NB4 (cell line): ENCODE results near the gene SLC36A3.

Source experiments
- DNase-seq: peaks from one replicate; pipeline ENCODE4 v3.0.0; 2010; ENCODE audit warnings: low read depth
- H3K4me3 ChIP-seq: one replicate; pipeline ENCODE4 v1.5.1; 2011; ENCODE audit warnings: mild to moderate bottlenecking, low read depth, low read length, moderate library complexity
- CTCF ChIP-seq: IDR thresholded peaks from one replicate; pipeline ENCODE4 v1.5.1; 2012; ENCODE audit warnings: low read depth, low read length
- MAX ChIP-seq: IDR thresholded peaks from 2 replicates; pipeline ENCODE4 v1.6.1; 2011; ENCODE audit warnings: low read depth, low read length
- MYC ChIP-seq: IDR thresholded peaks from 2 replicates; pipeline ENCODE4 v1.6.1; 2011; ENCODE audit warnings: low read depth, low read length
- POLR2A ChIP-seq: IDR thresholded peaks from 2 replicates; pipeline ENCODE4 v1.6.1; 2011; ENCODE audit warnings: mild to moderate bottlenecking; ENCODE audit not compliant: insufficient read length; ENCODE audit errors: extremely low read depth

The SLC36A3 gene

DNA sequence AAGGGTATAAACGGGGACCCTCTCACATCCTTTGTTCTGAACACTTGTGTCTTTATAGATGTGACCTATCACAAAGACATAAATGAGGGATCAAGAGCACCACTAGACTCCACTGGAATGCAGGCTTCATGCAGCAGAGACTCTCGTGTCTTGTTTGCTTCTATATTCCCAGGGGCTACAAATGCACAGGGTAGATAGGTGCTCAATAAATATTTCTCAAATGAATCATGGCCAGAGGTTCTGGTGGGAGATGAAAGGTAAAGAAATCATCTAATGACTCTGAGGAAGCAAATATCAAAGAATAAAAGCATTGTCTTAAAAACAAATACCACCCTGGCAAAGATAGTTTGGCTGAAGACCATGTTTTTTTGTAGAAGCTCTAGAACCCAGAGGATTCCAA lies 6.6 kb downstream of the SLC36A3 start:
- no peak for TF ChIP-seq MYC
- no peak for TF ChIP-seq MAX
- no peak for TF ChIP-seq CTCF
- TF ChIP-seq POLR2A: no peak
- no peak for DNase-seq
- H3K4me3 ChIP-seq: no peak overlapping the region

DNA sequence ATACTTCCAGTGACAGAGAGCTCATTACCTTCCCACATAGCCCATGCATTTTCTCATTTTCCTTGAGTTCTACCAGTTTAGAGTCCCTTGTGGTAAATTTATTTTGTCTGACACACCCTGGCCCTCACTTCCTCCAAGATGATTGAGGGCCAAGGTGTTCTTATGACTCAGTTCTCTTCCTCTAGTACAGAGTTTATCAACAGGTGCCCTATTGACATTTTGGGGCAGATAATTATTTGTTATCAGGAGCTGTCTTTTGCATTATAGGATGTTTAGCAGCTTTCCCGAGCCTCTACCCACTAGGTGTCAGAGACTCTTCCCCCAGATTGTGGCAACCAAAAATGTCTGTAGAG lies 7.1 kb downstream of the SLC36A3 start:
- H3K4me3 ChIP-seq: no peak overlapping the region
- TF ChIP-seq CTCF: no peak
- TF ChIP-seq POLR2A: no peak
- no peak for TF ChIP-seq MAX
- no peak for TF ChIP-seq MYC
- DNase-seq: no peak

GRCh38 chr5:151295791-151296477 lies 7.6 kb downstream of the SLC36A3 start:
- DNase-seq: peak; percentile 76
- TF ChIP-seq CTCF (no peak), MAX (no peak), MYC (no peak), POLR2A (no peak)
- no peak overlapping the region for H3K4me3 ChIP-seq

GRCh38 chr5:151295138-151295537 lies 8.4 kb downstream of the SLC36A3 start:
- H3K4me3 ChIP-seq: no peak overlapping the region
- TF ChIP-seq MAX: no peak
- DNase-seq: peak; percentile 78

- TF ChIP-seq MYC (no peak), MAX (no peak), POLR2A (no peak), CTCF (no peak)
- no peak for DNase-seq
- no peak overlapping the region for H3K4me3 ChIP-seq
Measured at GRCh38 chr5:151293624-151294023, 9.9 kb downstream of the SLC36A3 start.

DNA sequence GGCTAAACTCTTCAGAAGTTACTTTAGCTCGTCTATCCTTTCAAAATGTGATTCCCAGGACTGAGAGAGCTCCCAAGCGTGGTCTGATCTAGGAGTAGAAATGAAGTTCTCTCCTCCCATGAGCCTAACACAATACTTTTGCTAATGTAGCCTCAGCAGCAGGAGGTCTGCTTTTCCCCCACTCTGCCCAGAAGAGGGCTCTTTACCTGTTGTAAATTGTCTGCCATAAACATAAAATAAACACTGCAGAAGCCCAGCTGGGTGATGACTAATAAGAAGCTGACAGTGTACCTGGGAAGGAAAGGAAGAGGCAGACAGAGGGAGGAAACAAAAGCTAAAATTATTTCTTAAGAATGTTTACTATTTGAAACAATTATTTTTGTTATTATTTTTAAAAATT lies 15.4 kb downstream of the SLC36A3 start:
- TF ChIP-seq POLR2A: no peak
- no peak for TF ChIP-seq MYC
- TF ChIP-seq CTCF: no peak
- no peak for TF ChIP-seq MAX
- peak; percentile 21 for DNase-seq
- H3K4me3 ChIP-seq: no peak overlapping the region
